ENCODE results near the gene TRAM2.

GRCh38 chr6:52622810-52623209 lies 46.0 kb upstream of the TRAM2 start:
- no peak for TF ChIP-seq CHD1 (IDR thresholded peaks at IDR 0.05; ENCODE audit: low read depth, low read length)
- TF ChIP-seq POLR2A (IDR thresholded peaks at IDR 0.05; ENCODE audit: low read depth, low read length) = no peak
- TF ChIP-seq ELK1 (IDR thresholded peaks at IDR 0.05; ENCODE audit: borderline replicate concordance, low read depth, low read length) = no peak
- TF ChIP-seq RAD21 (IDR thresholded peaks at IDR 0.05; ENCODE audit: low read length) = no peak
- TF ChIP-seq CTCF (conservative IDR thresholded peaks at IDR 0.05; ENCODE audit: low read depth, low read length) = no peak
- TF ChIP-seq MAZ (IDR thresholded peaks at IDR 0.05; ENCODE audit: borderline replicate concordance, low read depth, low read length) = no peak
- no peak for TF ChIP-seq FOS (IDR thresholded peaks at IDR 0.05; ENCODE audit: low read depth, low read length)
- TF ChIP-seq RFX5 (IDR thresholded peaks at IDR 0.05; ENCODE audit: low read depth, low read length) = no peak
- TF ChIP-seq MAFK (IDR thresholded peaks at IDR 0.05; ENCODE audit: low read depth, low read length) = no peak
- TF ChIP-seq NFE2L2 (IDR thresholded peaks at IDR 0.05; ENCODE audit: low read depth, low read length) = no peak
- TF ChIP-seq USF2 (IDR thresholded peaks at IDR 0.05; ENCODE audit: low read depth, low read length) = no peak

Data from IMR-90 (cell line).